NB4 (cell line): ENCODE results near the gene MAD1L1.
A peak's percentile ranks its signal among the peaks of the same experiment; 100 is the strongest.

Experiments used
- DNase-seq: peaks from one replicate; pipeline ENCODE4 v3.0.0; 2010; ENCODE audit warnings: low read depth
- H3K4me3 ChIP-seq: one replicate; pipeline ENCODE4 v1.5.1; 2011; ENCODE audit warnings: mild to moderate bottlenecking, low read depth, low read length, moderate library complexity
- CTCF ChIP-seq: IDR thresholded peaks from one replicate; pipeline ENCODE4 v1.5.1; 2012; ENCODE audit warnings: low read depth, low read length
- MYC ChIP-seq: IDR thresholded peaks from 2 replicates; pipeline ENCODE4 v1.6.1; 2011; ENCODE audit warnings: low read depth, low read length
- POLR2A ChIP-seq: IDR thresholded peaks from 2 replicates; pipeline ENCODE4 v1.6.1; 2011; ENCODE audit warnings: mild to moderate bottlenecking; ENCODE audit not compliant: insufficient read length; ENCODE audit errors: extremely low read depth
- TF ChIP-seq, protein P1 (sequence below): IDR thresholded peaks from 2 replicates; pipeline ENCODE4 v1.6.1; 2011; ENCODE audit warnings: low read depth, low read length

The MAD1L1 gene

DNA sequence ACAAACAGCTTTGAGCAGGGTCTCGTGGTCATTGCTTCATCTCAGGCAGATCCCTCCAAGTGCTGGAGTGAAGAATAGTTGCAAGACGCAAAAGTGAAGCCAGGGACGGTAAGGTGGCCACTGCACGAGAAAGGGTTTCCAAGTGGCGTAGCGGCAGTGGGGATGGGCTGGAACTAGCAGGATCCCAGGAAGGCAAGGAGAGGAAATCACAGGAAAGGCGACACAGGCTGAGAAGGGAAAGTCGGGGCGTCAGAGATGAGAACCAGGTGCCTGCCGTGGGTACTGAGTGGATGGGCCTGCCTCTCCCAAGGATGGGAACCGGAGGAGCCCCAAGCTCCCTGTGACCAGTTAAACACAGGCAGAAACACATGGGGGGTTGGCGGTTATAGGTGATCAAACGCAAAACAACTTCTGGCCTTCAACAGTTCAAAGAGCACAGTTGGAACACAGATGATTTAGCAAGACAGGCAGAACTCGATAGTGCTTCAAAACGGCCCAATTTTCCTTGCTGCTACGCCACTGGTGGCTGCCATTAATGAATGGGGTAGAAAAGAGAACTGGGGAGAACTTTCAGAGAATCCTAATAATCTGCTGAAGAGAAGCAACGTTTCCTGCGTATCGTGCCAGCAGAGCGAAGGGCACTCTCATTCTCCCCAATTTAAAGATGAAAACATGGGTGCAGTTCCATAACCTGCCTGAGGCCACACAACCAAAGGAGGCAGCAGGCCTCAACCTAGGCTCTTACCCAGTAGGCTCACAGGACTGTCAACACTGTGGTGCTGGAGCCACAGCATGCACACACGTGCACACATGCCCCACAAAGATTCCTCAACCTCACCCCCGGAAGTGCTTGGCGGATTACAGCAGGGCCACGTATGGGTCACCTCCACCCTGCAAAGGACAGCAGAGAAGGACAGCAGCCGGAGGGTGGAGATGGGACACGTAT, 61.9 kb downstream of the MAD1L1 start:
- TF ChIP-seq MYC (no peak), POLR2A (no peak), CTCF (no peak)
- TF ChIP-seq, protein P1, sequence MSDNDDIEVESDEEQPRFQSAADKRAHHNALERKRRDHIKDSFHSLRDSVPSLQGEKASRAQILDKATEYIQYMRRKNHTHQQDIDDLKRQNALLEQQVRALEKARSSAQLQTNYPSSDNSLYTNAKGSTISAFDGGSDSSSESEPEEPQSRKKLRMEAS: no peak
- no peak for DNase-seq
- no peak overlapping the region for H3K4me3 ChIP-seq

DNA sequence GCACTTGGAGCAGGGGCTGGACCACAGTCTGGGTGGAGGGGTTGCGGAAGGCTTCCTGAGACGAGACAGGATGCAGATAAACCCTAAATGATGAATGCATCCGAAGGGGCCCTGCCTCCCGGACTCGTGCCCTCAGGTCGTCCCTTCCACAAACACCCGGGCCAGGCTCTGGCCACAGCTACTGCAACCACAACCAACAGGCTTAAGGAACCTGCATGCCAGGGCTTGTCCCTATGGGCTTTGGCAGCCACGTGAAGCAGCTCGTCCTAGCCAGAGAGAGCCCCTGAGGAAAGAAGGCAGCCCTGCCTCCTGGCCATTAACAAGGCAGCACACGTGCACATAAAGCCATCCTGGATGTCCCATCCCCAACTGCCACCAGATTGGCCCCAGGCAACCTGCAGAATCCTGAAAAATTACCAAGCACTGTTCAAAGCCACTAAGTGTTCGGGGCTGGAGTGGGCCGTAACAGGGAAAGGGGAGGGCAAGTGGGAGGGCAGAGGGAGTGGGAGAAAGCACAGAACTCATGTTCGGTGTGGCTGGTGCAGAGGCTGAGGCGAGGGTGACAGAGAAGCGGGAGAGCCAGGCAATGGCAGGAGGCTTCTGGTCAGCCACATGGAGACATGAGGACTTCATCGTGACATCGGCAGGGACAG, 62.7 kb downstream of the MAD1L1 start:
- DNase-seq: no peak
- no peak overlapping the region for H3K4me3 ChIP-seq
- TF ChIP-seq CTCF (no peak), MYC (no peak), POLR2A (no peak)
- TF ChIP-seq, protein P1: no peak

DNA sequence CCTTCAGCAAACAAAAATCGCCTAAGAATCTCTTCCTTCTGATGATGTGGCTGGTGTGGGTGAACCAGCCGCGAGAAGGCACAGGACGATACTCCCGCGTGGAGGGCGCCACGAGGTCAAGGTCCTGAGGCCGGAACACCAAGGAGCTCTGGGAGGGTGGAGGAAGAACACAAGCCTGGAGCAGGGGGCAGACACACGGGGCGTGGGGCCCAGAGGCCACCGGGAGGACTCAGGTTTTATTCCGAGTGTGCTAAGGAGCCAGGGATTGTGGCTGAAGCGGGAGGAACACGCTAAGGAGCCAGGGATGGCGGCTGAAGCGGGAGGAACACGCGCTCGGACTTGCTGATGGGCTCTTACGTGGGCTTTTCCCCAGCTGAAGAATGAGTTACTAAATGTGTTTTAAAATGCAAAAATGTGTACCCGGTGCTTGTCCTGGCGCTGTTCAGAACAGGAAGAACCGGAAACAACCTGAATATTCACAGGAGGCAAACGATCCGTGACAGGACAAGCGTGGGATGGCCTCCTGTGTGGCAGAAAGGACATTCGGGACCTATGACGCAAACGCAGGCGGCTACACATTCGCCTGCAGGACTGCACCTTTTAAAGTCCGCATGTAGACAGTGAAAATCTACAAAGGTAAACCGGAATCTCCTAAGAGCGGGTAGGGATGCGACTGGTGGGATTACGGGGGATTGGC, 64.0 kb downstream of the MAD1L1 start:
- no peak for DNase-seq
- TF ChIP-seq MYC (no peak), CTCF (no peak)
- TF ChIP-seq, protein P1: no peak
- no peak overlapping the region for H3K4me3 ChIP-seq

DNA sequence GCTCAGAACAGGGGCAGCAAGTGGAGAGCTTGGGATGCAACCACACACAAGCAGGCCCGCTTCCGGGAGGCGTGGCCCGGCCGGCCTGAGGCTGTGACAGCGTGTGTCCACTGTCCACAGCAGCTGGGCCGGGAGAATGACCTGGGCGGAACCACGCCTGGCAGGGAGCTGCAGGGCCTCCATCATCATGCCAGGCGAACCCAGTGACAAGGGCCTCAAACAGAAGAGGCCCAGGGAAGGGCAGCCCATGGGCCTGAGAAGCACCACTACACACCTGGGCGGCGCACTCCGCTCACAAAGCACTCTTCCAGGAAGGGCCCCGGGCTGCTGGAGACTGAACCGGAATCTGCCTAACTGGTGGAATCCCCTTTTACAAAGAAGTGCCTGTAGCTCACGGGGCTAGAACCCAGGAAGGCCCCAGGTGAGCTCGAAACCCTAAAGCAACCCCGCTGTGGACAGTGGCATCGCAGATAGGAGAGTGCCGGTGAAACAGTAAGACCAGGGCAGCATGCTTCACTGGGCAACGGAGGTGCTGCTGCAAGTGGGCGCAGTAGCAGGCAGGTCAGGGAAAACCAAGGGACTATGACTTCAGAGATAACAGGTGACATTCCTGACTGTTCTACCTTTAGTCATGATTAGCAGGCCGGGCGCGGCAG, 66.0 kb downstream of the MAD1L1 start:
- TF ChIP-seq CTCF: no peak
- TF ChIP-seq POLR2A: no peak
- TF ChIP-seq, protein P1: no peak
- TF ChIP-seq MYC: no peak
- no peak overlapping the region for H3K4me3 ChIP-seq
- no peak for DNase-seq

- TF ChIP-seq POLR2A: no peak
- TF ChIP-seq CTCF: no peak
- TF ChIP-seq MYC: no peak
- TF ChIP-seq, protein P1: no peak
- DNase-seq: peak; percentile 53
- H3K4me3 ChIP-seq: no peak overlapping the region
Measured at GRCh38 chr7:2165610-2166594, 66.8 kb downstream of the MAD1L1 start.
